ENCODE results near the gene BCHE. TPM values are rescaled to one million over a fixed set of nuclear protein-coding genes. Genes with fewer than 3 reads are reported as not detected.

Gene BCHE
- total RNA-seq (78.9 TPM), polyA plus RNA-seq (ENCODE audit: insufficient read depth in 1 of 8, insufficient read length in 8 of 8, low replicate concordance in 1 of 8) (10 to 100 TPM; 69.6 to 90.6 (median 75.3) TPM)
- long read RNA-seq, donor 1, transcript BCHE-202 (3 exons, 702 nt): minor isoform, 6 of 17 reads
- long read RNA-seq, donor 1, transcript BCHE-201 (4 exons, 2,454 nt): major isoform, 11 of 17 reads
- long read RNA-seq, donor 1, partial matches to known transcripts: 0 of 17 reads
- long read RNA-seq, donor 1, other reads (novel, unspliced or antisense): 0 of 17 reads
- long read RNA-seq, donor 2, transcript BCHE-202 (3 exons, 702 nt): major isoform, 6 of 7 reads
- long read RNA-seq, donor 2, partial matches to known transcripts: 0 of 7 reads
- long read RNA-seq, donor 2, other reads (novel, unspliced or antisense): 0 of 7 reads
- long read RNA-seq, donor 3, transcript BCHE-202 (3 exons, 702 nt): minor isoform, 8 of 21 reads
- long read RNA-seq, donor 3, transcript BCHE-201 (4 exons, 2,454 nt): major isoform, 13 of 21 reads
- long read RNA-seq, donor 3, partial matches to known transcripts: 0 of 21 reads
- long read RNA-seq, donor 3, other reads (novel, unspliced or antisense): 0 of 21 reads
- long read RNA-seq, donor 4, transcript BCHE-202 (3 exons, 702 nt): minor isoform, 5 of 16 reads
- long read RNA-seq, donor 4, transcript BCHE-201 (4 exons, 2,454 nt): major isoform, 11 of 16 reads
- long read RNA-seq, donor 4, partial matches to known transcripts: 0 of 16 reads
- long read RNA-seq, donor 4, other reads (novel, unspliced or antisense): 0 of 16 reads
- long read RNA-seq, donor 5, transcript BCHE-202 (3 exons, 702 nt): minor isoform, 25 of 91 reads
- long read RNA-seq, donor 5, transcript BCHE-201 (4 exons, 2,454 nt): major isoform, 41 of 91 reads
- long read RNA-seq, donor 5, partial matches to known transcripts: 24 of 91 reads
- long read RNA-seq, donor 5, other reads (novel, unspliced or antisense): 0 of 91 reads
- long read RNA-seq, donor 6, transcript BCHE-201 (4 exons, 2,454 nt): minor isoform, 20 of 69 reads
- long read RNA-seq, donor 6, transcript BCHE-202 (3 exons, 702 nt): major isoform, 30 of 69 reads
- long read RNA-seq, donor 6, partial matches to known transcripts: 19 of 69 reads
- long read RNA-seq, donor 6, other reads (novel, unspliced or antisense): 0 of 69 reads
- long read RNA-seq, donor 7, transcript BCHE-201 (4 exons, 2,454 nt): minor isoform, 14 of 57 reads
- long read RNA-seq, donor 7, transcript BCHE-202 (3 exons, 702 nt): major isoform, 24 of 57 reads
- long read RNA-seq, donor 7, partial matches to known transcripts: 19 of 57 reads
- long read RNA-seq, donor 7, other reads (novel, unspliced or antisense): 0 of 57 reads
- long read RNA-seq, donor 8, transcript BCHE-202 (3 exons, 702 nt): minor isoform, 20 of 48 reads
- long read RNA-seq, donor 8, transcript BCHE-201 (4 exons, 2,454 nt): major isoform, 21 of 48 reads
- long read RNA-seq, donor 8, partial matches to known transcripts: 7 of 48 reads
- long read RNA-seq, donor 8, other reads (novel, unspliced or antisense): 0 of 48 reads
- long read RNA-seq, donor 9, transcript BCHE-201 (4 exons, 2,454 nt): minor isoform, 8 of 45 reads
- long read RNA-seq, donor 9, transcript BCHE-202 (3 exons, 702 nt): major isoform, 13 of 45 reads
- long read RNA-seq, donor 9, partial matches to known transcripts: 24 of 45 reads
- long read RNA-seq, donor 9, other reads (novel, unspliced or antisense): 0 of 45 reads
- long read RNA-seq, donor 10, transcript BCHE-201 (4 exons, 2,454 nt): major isoform, 31 of 71 reads
- long read RNA-seq, donor 10, transcript BCHE-202 (3 exons, 702 nt): minor isoform, 18 of 71 reads
- long read RNA-seq, donor 10, partial matches to known transcripts: 22 of 71 reads
- long read RNA-seq, donor 10, other reads (novel, unspliced or antisense): 0 of 71 reads
- long read RNA-seq, donor 11, transcript BCHE-201 (4 exons, 2,454 nt): minor isoform, 8 of 38 reads
- long read RNA-seq, donor 11, transcript BCHE-202 (3 exons, 702 nt): major isoform, 13 of 38 reads
- long read RNA-seq, donor 11, partial matches to known transcripts: 17 of 38 reads
- long read RNA-seq, donor 11, other reads (novel, unspliced or antisense): 0 of 38 reads

DNA sequence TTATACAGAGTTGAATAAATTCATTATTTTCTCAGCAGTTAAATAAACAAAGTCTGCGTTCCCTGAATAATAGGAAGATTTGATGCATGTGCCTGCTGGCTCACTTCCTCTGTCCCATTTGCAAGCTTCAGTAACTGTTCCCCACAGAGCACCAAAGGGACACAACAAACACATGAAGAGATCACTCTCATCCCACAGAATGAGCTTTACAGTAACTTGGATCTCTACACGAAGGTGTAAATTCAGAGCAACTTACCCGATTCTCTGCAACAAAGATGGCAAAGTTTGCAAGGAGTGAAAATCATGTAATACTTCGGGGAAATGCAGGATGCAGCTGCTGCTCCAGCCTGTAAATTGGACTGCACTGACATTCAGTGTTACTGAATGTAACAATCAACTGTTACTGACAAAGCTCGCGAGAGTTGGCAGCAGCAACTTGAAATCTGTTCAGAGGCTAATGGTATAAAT is at the start of gene BCHE:
BCHE (minus strand) TSS at position 366 of the 468 bp plus-strand sequence. CDS start 6,390 bp downstream, outside the sequence.
- H3K4me1 ChIP-seq (ENCODE audit: control insufficient read depth, insufficient read depth, low read length): no peaks in the 10 kb centered on the region
- no peaks in the 10 kb centered on the region for H3K9me3 ChIP-seq (replicated peaks; ENCODE audit: control insufficient read depth, low read depth, low read length)
- H3K4me3 ChIP-seq (ENCODE audit: low read length): peak within 1 kb of the TSS; percentile 58
- H3K36me3 ChIP-seq (ENCODE audit: control insufficient read depth, insufficient read depth, low read length): no peaks in the 10 kb centered on the region
- DNase-seq: peak; percentile 95
- WGBS (ENCODE audit: insufficient coverage): no CpG with 5 or more reads among the region's 6 CpGs
- H3K27ac ChIP-seq (ENCODE audit: low read length): peak within 1 kb of the TSS; percentile 91
- H3K27me3 ChIP-seq (ENCODE audit: control insufficient read depth, insufficient read depth, low read length): no peaks in the 10 kb centered on the region

DNA sequence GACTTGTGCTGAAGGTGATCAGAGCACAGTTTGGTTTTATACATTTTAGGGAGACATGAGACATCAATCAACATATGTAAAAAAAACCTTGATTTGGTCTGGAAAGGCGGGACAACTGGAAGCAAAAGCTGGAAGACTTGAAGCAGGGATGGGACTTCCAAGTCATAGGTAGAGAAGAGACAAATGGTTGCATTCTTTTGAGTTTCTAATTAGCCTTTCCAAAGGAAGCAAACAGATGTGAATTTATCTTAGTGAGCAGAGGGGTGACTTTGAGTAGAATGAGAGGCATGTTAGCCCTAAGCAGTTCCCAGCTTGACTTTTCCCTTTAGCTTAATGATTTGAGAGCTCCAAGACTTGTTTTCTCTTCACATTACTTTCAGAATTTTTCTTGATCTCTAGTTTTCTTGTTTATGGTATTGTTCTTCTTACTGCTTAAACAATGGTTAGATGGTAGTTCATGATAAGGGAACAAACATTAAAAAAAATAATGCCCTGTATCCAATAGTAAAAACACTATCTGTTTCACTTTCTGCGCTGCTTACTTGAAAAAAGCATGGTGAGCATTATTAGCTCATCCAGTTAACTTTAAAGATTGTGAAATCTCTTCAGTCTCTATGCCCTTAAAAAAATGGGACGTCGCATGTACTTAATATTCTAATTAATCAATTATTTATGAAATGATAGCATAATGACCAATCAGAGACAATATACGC is 48.5 kb upstream of the BCHE start:
- H3K27ac ChIP-seq (ENCODE audit: low read length): no peak overlapping the region
- no peaks in the 10 kb centered on the region for H3K36me3 ChIP-seq (ENCODE audit: control insufficient read depth, insufficient read depth, low read length)
- DNase-seq: no peak
- no peaks in the 10 kb centered on the region for H3K9me3 ChIP-seq (replicated peaks; ENCODE audit: control insufficient read depth, low read depth, low read length)
- H3K4me1 ChIP-seq (ENCODE audit: control insufficient read depth, insufficient read depth, low read length): no peaks in the 10 kb centered on the region
- no peaks in the 10 kb centered on the region for H3K27me3 ChIP-seq (ENCODE audit: control insufficient read depth, insufficient read depth, low read length)
- WGBS (ENCODE audit: insufficient coverage): 71% methylated on average over 1 of the region's 5 CpGs
- H3K4me3 ChIP-seq (ENCODE audit: low read length): no peak overlapping the region

DNA sequence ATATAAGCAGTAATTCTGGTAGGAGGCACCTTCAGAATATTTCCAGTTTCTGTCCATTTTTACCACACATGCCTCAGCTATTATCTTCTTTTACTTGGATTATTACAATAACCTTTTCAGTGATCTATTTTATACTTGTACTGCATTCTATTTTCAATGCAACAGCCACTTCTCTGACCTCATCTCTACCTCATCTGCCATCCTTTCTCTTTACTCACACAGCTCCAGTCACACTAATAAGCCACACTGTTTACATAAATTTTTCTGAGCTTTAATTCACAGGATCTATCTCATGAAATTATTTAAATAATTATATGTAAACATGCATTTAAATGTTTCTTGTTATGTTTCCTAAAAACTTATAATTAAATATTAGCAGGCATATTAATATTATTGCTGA is 47.3 kb upstream of the BCHE start:
- H3K9me3 ChIP-seq (replicated peaks; ENCODE audit: control insufficient read depth, low read depth, low read length): no peaks in the 10 kb centered on the region
- no peaks in the 10 kb centered on the region for H3K4me1 ChIP-seq (ENCODE audit: control insufficient read depth, insufficient read depth, low read length)
- H3K4me3 ChIP-seq (ENCODE audit: low read length): no peak overlapping the region
- no peak for DNase-seq
- no peak overlapping the region for H3K27ac ChIP-seq (ENCODE audit: low read length)
- no peaks in the 10 kb centered on the region for H3K36me3 ChIP-seq (ENCODE audit: control insufficient read depth, insufficient read depth, low read length)
- H3K27me3 ChIP-seq (ENCODE audit: control insufficient read depth, insufficient read depth, low read length): no peaks in the 10 kb centered on the region

- WGBS (ENCODE audit: insufficient coverage): 76% methylated on average over 6 of the region's 8 CpGs
- no peak overlapping the region for H3K4me3 ChIP-seq (ENCODE audit: low read length)
- H3K27me3 ChIP-seq (ENCODE audit: control insufficient read depth, insufficient read depth, low read length): no peaks in the 10 kb centered on the region
Observed at GRCh38 chr3:165883863-165884478, 46.7 kb upstream of the BCHE start.

GRCh38 chr3:165883117-165883516 is 45.9 kb upstream of the BCHE start:
- Histone ChIP-seq H3K36me3 (ENCODE audit: control insufficient read depth, insufficient read depth, low read length) (no peaks in the 10 kb centered on the region), H3K4me1 (ENCODE audit: control insufficient read depth, insufficient read depth, low read length) (no peaks in the 10 kb centered on the region), H3K27me3 (ENCODE audit: control insufficient read depth, insufficient read depth, low read length) (no peaks in the 10 kb centered on the region), H3K4me3 (ENCODE audit: low read length) (no peak overlapping the region), H3K9me3 (replicated peaks; ENCODE audit: control insufficient read depth, low read depth, low read length) (no peaks in the 10 kb centered on the region), H3K27ac (ENCODE audit: low read length) (no peak overlapping the region)
- WGBS (ENCODE audit: insufficient coverage): no CpG with 5 or more reads among the region's 2 CpGs
- DNase-seq: no peak

More at GRCh38 chr3:165883863-165884478, 46.7 kb upstream of the BCHE start:
- no peak for DNase-seq
- H3K9me3 ChIP-seq (replicated peaks; ENCODE audit: control insufficient read depth, low read depth, low read length): no peaks in the 10 kb centered on the region
- no peak overlapping the region for H3K27ac ChIP-seq (ENCODE audit: low read length)
- no peaks in the 10 kb centered on the region for H3K36me3 ChIP-seq (ENCODE audit: control insufficient read depth, insufficient read depth, low read length)
- H3K4me1 ChIP-seq (ENCODE audit: control insufficient read depth, insufficient read depth, low read length): no peaks in the 10 kb centered on the region

DNA sequence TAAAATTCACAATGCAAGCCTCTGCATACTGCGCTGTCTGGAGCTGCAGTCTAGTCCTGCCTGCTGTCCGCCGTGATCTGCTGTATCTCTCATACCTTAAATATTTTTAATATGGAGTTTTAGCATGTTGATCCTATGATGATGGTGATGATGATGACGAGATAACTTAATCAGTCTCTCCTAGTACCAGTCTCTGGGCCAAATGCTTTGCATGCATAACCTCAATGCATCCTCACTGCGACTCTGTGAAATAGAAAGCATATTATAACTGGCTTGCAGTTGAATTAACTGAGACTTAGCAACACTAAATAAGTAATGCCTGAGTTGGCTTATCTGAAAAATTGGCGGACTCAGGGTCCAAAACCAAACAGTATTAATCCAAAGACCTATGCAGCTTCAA is 38.4 kb upstream of the BCHE start:
- Histone ChIP-seq H3K27me3 (ENCODE audit: control insufficient read depth, insufficient read depth, low read length) (no peaks in the 10 kb centered on the region), H3K27ac (ENCODE audit: low read length) (no peak overlapping the region), H3K4me3 (ENCODE audit: low read length) (no peak overlapping the region), H3K36me3 (ENCODE audit: control insufficient read depth, insufficient read depth, low read length) (no peaks in the 10 kb centered on the region), H3K9me3 (replicated peaks; ENCODE audit: control insufficient read depth, low read depth, low read length) (no peaks in the 10 kb centered on the region), H3K4me1 (ENCODE audit: control insufficient read depth, insufficient read depth, low read length) (no peaks in the 10 kb centered on the region)
- WGBS (ENCODE audit: insufficient coverage): no CpG with 5 or more reads among the region's 6 CpGs
- no peak for DNase-seq

DNA sequence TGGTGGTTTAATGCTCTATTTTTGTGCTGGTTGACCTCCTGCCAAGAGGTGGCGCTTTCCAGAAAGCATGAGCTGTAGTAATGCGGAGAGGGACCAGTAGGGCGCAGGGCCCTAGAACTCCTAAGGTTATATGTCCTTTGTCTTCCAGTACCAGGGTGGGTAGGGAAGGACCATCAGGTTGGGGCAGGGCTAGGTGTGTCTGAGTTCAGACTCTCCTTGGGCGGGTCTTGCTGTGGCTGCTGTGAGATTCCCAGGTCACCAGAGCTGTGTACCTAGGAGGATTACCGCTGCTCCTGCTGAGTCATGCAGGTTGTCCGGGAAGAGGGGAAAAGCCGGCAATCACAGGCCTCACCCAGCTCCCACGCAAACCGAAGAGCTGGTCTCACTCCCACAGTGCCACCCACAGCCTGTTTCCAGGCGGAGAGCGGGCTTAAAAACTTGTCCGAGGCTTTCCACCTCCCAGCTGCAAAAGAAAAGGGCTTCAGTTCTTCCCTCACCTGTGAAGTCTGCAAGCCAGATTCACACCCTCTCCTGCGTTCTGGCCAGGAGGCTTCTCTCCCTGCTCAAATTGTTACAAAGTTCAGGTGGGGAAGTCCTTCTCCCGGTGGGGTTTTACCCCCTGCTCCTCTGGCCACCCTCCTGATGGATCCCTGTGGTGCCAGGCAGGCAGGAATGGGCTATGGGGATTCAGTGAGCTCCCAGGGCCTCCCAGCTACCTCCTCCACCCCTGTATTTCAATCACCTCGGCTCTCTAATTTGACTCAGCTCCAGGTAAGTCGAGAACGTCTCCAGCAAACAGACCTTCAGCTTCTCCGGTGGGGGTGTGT is 37.7 kb upstream of the BCHE start:
- H3K27me3 ChIP-seq (ENCODE audit: control insufficient read depth, insufficient read depth, low read length): no peaks in the 10 kb centered on the region
- H3K36me3 ChIP-seq (ENCODE audit: control insufficient read depth, insufficient read depth, low read length): no peaks in the 10 kb centered on the region
- no peak for DNase-seq
- no peaks in the 10 kb centered on the region for H3K4me1 ChIP-seq (ENCODE audit: control insufficient read depth, insufficient read depth, low read length)
- 97% methylated on average over 12 of the region's 18 CpGs for WGBS (ENCODE audit: insufficient coverage)
- no peak overlapping the region for H3K4me3 ChIP-seq (ENCODE audit: low read length)
- no peak overlapping the region for H3K27ac ChIP-seq (ENCODE audit: low read length)
- no peaks in the 10 kb centered on the region for H3K9me3 ChIP-seq (replicated peaks; ENCODE audit: control insufficient read depth, low read depth, low read length)

All from muscle of leg (tissue), 16 donors.